ENCODE data around the gene DTNB.
"Not testable (repeated sequence)": the region's sequence is repeated elsewhere in the genome, so short reads cannot be mapped to it uniquely, and the experiment has no call there.

- TF ChIP-seq EZH2 (IDR thresholded peaks at IDR 0.05; ENCODE audit: borderline replicate concordance, insufficient read depth, low read depth, low read length, poor library complexity, severe bottlenecking); CTCF (IDR thresholded peaks at IDR 0.05): not testable (repeated sequence)
These were observed 137.7 kb downstream of the DTNB start for GRCh38 chr2:25535411-25536289.

Data from B cell (primary cell).